ENCODE results near the gene PLCH2. TPM values are rescaled to one million over a fixed set of nuclear protein-coding genes. Genes with fewer than 3 reads are reported as not detected.

PLCH2 gene
- total and polyA plus RNA-seq, 11 donors, result 0.04 to 1.0 (median 0.35) TPM; not detected in 4

- no peak overlapping the region for H3K27ac ChIP-seq
- peaks cover 0 to 2% (median 0%) of the 10 kb centered on the region in 12 donors for H3K9me3 ChIP-seq
- no peak overlapping the region for H3K4me3 ChIP-seq
- WGBS, 4 donors, result 71 to 81% (median 76%) methylated on average over 19 of the region's 19 CpGs
- intact Hi-C loops (cut with DNase I), result no loop called here
- H3K27me3 ChIP-seq, result peaks cover 0 to 19% (median 6%) of the 10 kb centered on the region in 9 donors
- no peak for DNase-seq
- no peaks in the 10 kb centered on the region for H3K36me3 ChIP-seq
- TF ChIP-seq POLR2A (IDR thresholded peaks at IDR 0.05), result no peak
- H3K4me1 ChIP-seq, result no peaks in the 10 kb centered on the region
- no peak for ATAC-seq
These were observed 18.2 kb downstream of the PLCH2 start for GRCh38 chr1:2494323-2494693.

- WGBS, 4 donors, result 85 to 93% (median 90%) methylated on average over 4 to 12 of the region's 12 CpGs
- Histone ChIP-seq H3K4me1 (peaks cover 0 to 2% (median 0%) of the 10 kb centered on the region in 12 donors), H3K27me3 (peaks cover 0 to 26% (median 6%) of the 10 kb centered on the region in 9 donors), H3K4me3 (no peak overlapping the region), H3K9me3 (no peaks in the 10 kb centered on the region), H3K27ac (no peak overlapping the region), H3K36me3 (no peaks in the 10 kb centered on the region)
- DNase-seq (no peak), ATAC-seq (no peak)
- intact Hi-C loops (cut with DNase I), result no loop called here
- TF ChIP-seq POLR2A (IDR thresholded peaks at IDR 0.05), result no peak
- TF ChIP-seq CTCF (IDR thresholded peaks at IDR 0.05), result no peak
These were observed 18.9 kb downstream of the PLCH2 start for GRCh38 chr1:2495026-2495425.

GRCh38 chr1:2495546-2495945 lies 19.5 kb downstream of the PLCH2 start:
- no peak overlapping the region for H3K27ac ChIP-seq
- 85 to 92% (median 90%) methylated on average over 12 of the region's 12 CpGs for WGBS, 4 donors
- no peaks in the 10 kb centered on the region for H3K9me3 ChIP-seq
- no peak for TF ChIP-seq POLR2A (IDR thresholded peaks at IDR 0.05)
- TF ChIP-seq CTCF (IDR thresholded peaks at IDR 0.05), result no peak
- H3K36me3 ChIP-seq, result no peaks in the 10 kb centered on the region
- DNase-seq (no peak), ATAC-seq (no peak)
- no peak overlapping the region for H3K4me3 ChIP-seq
- H3K4me1 ChIP-seq, result peaks cover 0 to 6% (median 0%) of the 10 kb centered on the region in 12 donors
- intact Hi-C loops (cut with DNase I), result no loop called here
- H3K27me3 ChIP-seq, result peaks cover 0 to 31% (median 6%) of the 10 kb centered on the region in 9 donors

- H3K4me3 ChIP-seq, result no peak overlapping the region
- H3K36me3 ChIP-seq, result no peaks in the 10 kb centered on the region
- WGBS, 4 donors, result 83 to 86% (median 86%) methylated on average over 21 to 28 of the region's 28 CpGs
- intact Hi-C loops (cut with DNase I), result no loop called here
- no peaks in the 10 kb centered on the region for H3K9me3 ChIP-seq
- DNase-seq (no peak), ATAC-seq (no peak)
- TF ChIP-seq POLR2A (IDR thresholded peaks at IDR 0.05) (no peak), CTCF (IDR thresholded peaks at IDR 0.05) (no peak)
- H3K27me3 ChIP-seq, result peaks cover 0 to 34% (median 6%) of the 10 kb centered on the region in 9 donors
- H3K4me1 ChIP-seq, result peaks cover 0 to 6% (median 0%) of the 10 kb centered on the region in 12 donors
- H3K27ac ChIP-seq, result no peak overlapping the region
These were observed 20.1 kb downstream of the PLCH2 start for GRCh38 chr1:2496087-2496622.

GRCh38 chr1:2496746-2497145 lies 20.7 kb downstream of the PLCH2 start:
- Histone ChIP-seq H3K27me3 (peaks cover 0 to 40% (median 8%) of the 10 kb centered on the region in 9 donors), H3K4me3 (no peak overlapping the region), H3K27ac (no peak overlapping the region), H3K36me3 (no peaks in the 10 kb centered on the region), H3K9me3 (no peaks in the 10 kb centered on the region), H3K4me1 (peaks cover 0 to 6% (median 0%) of the 10 kb centered on the region in 12 donors)
- DNase-seq, result no peak
- 81 to 90% (median 88%) methylated on average over 15 to 26 of the region's 26 CpGs for WGBS, 4 donors
- intact Hi-C loops (cut with DNase I), result no loop called here
- ATAC-seq, result no peak
- TF ChIP-seq CTCF (IDR thresholded peaks at IDR 0.05) (no peak), POLR2A (IDR thresholded peaks at IDR 0.05) (no peak)
